ENCODE results near the gene HOXA13.

Gene HOXA13

GRCh38 chr7:27245798-27246691, 46.2 kb upstream of the HOXA13 start:
- H3K18ac ChIP-seq (ENCODE audit: low read length) = peak overlapping the region; percentile 77
- H4K8ac ChIP-seq (ENCODE audit: low read depth, low read length) = no peak overlapping the region
- peak overlapping the region; percentile 88 for H3K56ac ChIP-seq (ENCODE audit: low read length)
- H4K5ac ChIP-seq (ENCODE audit: low read length) = no peak overlapping the region
- peak overlapping the region; percentile 87 for H3K4ac ChIP-seq (ENCODE audit: low read depth, low read length)
- peak overlapping the region; percentile 88 for H3K4me2 ChIP-seq (ENCODE audit: low read length)
- no peak overlapping the region for H2AK5ac ChIP-seq (ENCODE audit: low read length)
- H3K4me1 ChIP-seq (ENCODE audit: control insufficient read depth, low read depth, low read length) = peaks cover 17% of the 10 kb centered on the region
- peak overlapping the region; percentile 32 for H2BK5ac ChIP-seq (ENCODE audit: low read length)
- peak overlapping the region; percentile 95 for H3K9ac ChIP-seq (ENCODE audit: low read length)
- H2BK15ac ChIP-seq (replicated peaks; ENCODE audit: low read depth) = no peak overlapping the region
- no peak overlapping the region for H3K4me3 ChIP-seq (ENCODE audit: low read length)
- H3K23ac ChIP-seq (ENCODE audit: low read length) = no peak overlapping the region
- no peaks in the 10 kb centered on the region for H3K36me3 ChIP-seq (ENCODE audit: control insufficient read depth, insufficient read depth, low read length)
- H2BK120ac ChIP-seq (ENCODE audit: low read depth, low read length) = no peak overlapping the region
- H3K79me2 ChIP-seq (ENCODE audit: control insufficient read depth, insufficient read depth, low read length) = peaks cover 43% of the 10 kb centered on the region
- peaks cover 4% of the 10 kb centered on the region for H3K27me3 ChIP-seq (ENCODE audit: insufficient read depth, low read length, poor library complexity)
- peak; percentile 70 for DNase-seq
- peaks cover 9% of the 10 kb centered on the region for H3K79me1 ChIP-seq (ENCODE audit: low read length)
- no peak overlapping the region for H3K27ac ChIP-seq (ENCODE audit: low read depth, low read length)
- no CpG with 5 or more reads among the region's 90 CpGs for WGBS (ENCODE audit: extremely low coverage, insufficient coverage, low lambda C conversion rate)

- H3K18ac ChIP-seq (ENCODE audit: low read length) = peak overlapping the region; percentile 12
- H3K56ac ChIP-seq (ENCODE audit: low read length) = peak overlapping the region; percentile 88
- H3K36me3 ChIP-seq (ENCODE audit: control insufficient read depth, insufficient read depth, low read length) = no peaks in the 10 kb centered on the region
- no peak overlapping the region for H2AK5ac ChIP-seq (ENCODE audit: low read length)
- H3K4ac ChIP-seq (ENCODE audit: low read depth, low read length) = peak overlapping the region; percentile 26
- H4K5ac ChIP-seq (ENCODE audit: low read length) = no peak overlapping the region
- H3K79me2 ChIP-seq (ENCODE audit: control insufficient read depth, insufficient read depth, low read length) = peaks cover 50% of the 10 kb centered on the region
- H3K4me3 ChIP-seq (ENCODE audit: low read length) = peak overlapping the region; percentile 54
- H3K27me3 ChIP-seq (ENCODE audit: insufficient read depth, low read length, poor library complexity) = peaks cover 2% of the 10 kb centered on the region
- H3K9ac ChIP-seq (ENCODE audit: low read length) = peak overlapping the region; percentile 95
- H3K27ac ChIP-seq (ENCODE audit: low read depth, low read length) = no peak overlapping the region
- H3K23ac ChIP-seq (ENCODE audit: low read length) = peak overlapping the region; percentile 32
- H3K4me2 ChIP-seq (ENCODE audit: low read length) = peak overlapping the region; percentile 88
- peak overlapping the region; percentile 29 for H2BK5ac ChIP-seq (ENCODE audit: low read length)
- no CpG with 5 or more reads among the region's 37 CpGs for WGBS (ENCODE audit: extremely low coverage, insufficient coverage, low lambda C conversion rate)
- H4K8ac ChIP-seq (ENCODE audit: low read depth, low read length) = no peak overlapping the region
- H3K4me1 ChIP-seq (ENCODE audit: control insufficient read depth, low read depth, low read length) = peaks cover 14% of the 10 kb centered on the region
- H3K79me1 ChIP-seq (ENCODE audit: low read length) = peaks cover 9% of the 10 kb centered on the region
- H2BK15ac ChIP-seq (replicated peaks; ENCODE audit: low read depth) = no peak overlapping the region
- peak; percentile 54 for DNase-seq
- H2BK120ac ChIP-seq (ENCODE audit: low read depth, low read length) = no peak overlapping the region
These were observed 45.4 kb upstream of the HOXA13 start for GRCh38 chr7:27245124-27245797.

- no CpG with 5 or more reads among the region's 18 CpGs for WGBS (ENCODE audit: extremely low coverage, insufficient coverage, low lambda C conversion rate)
- Histone ChIP-seq H3K4me3 (ENCODE audit: low read length) (peak overlapping the region; percentile 54), H2BK5ac (ENCODE audit: low read length) (peak overlapping the region; percentile 29)
These were observed 44.7 kb upstream of the HOXA13 start for GRCh38 chr7:27244488-27245123.

GRCh38 chr7:27243340-27244163, 43.7 kb upstream of the HOXA13 start:
- Histone ChIP-seq H3K79me2 (ENCODE audit: control insufficient read depth, insufficient read depth, low read length) (peaks cover 59% of the 10 kb centered on the region), H2AK5ac (ENCODE audit: low read length) (no peak overlapping the region), H3K4ac (ENCODE audit: low read depth, low read length) (peak overlapping the region; percentile 89), H3K27me3 (ENCODE audit: insufficient read depth, low read length, poor library complexity) (no peaks in the 10 kb centered on the region), H3K36me3 (ENCODE audit: control insufficient read depth, insufficient read depth, low read length) (no peaks in the 10 kb centered on the region), H2BK15ac (replicated peaks; ENCODE audit: low read depth) (no peak overlapping the region), H3K4me3 (ENCODE audit: low read length) (peak overlapping the region; percentile 54), H3K4me2 (ENCODE audit: low read length) (peak overlapping the region; percentile 88), H3K27ac (ENCODE audit: low read depth, low read length) (peak overlapping the region; percentile 74), H4K8ac (ENCODE audit: low read depth, low read length) (no peak overlapping the region), H3K79me1 (ENCODE audit: low read length) (peaks cover 9% of the 10 kb centered on the region), H4K5ac (ENCODE audit: low read length) (no peak overlapping the region), H3K56ac (ENCODE audit: low read length) (peak overlapping the region; percentile 92), H3K18ac (ENCODE audit: low read length) (peak overlapping the region; percentile 28), H2BK5ac (ENCODE audit: low read length) (peak overlapping the region; percentile 96), H3K9ac (ENCODE audit: low read length) (peak overlapping the region; percentile 95), H2BK120ac (ENCODE audit: low read depth, low read length) (no peak overlapping the region), H3K23ac (ENCODE audit: low read length) (peak overlapping the region; percentile 90), H3K4me1 (ENCODE audit: control insufficient read depth, low read depth, low read length) (peaks cover 9% of the 10 kb centered on the region)
- WGBS (ENCODE audit: extremely low coverage, insufficient coverage, low lambda C conversion rate) = no CpG with 5 or more reads among the region's 43 CpGs
- DNase-seq = peak; percentile 69

More at GRCh38 chr7:27244488-27245123, 44.7 kb upstream of the HOXA13 start:
- peak overlapping the region; percentile 88 for H3K4me2 ChIP-seq (ENCODE audit: low read length)
- DNase-seq = peak; percentile 39
- H2AK5ac ChIP-seq (ENCODE audit: low read length) = peak overlapping the region; percentile 31
- no peak overlapping the region for H3K4ac ChIP-seq (ENCODE audit: low read depth, low read length)
- H2BK15ac ChIP-seq (replicated peaks; ENCODE audit: low read depth) = no peak overlapping the region
- peaks cover 11% of the 10 kb centered on the region for H3K4me1 ChIP-seq (ENCODE audit: control insufficient read depth, low read depth, low read length)
- peak overlapping the region; percentile 48 for H3K23ac ChIP-seq (ENCODE audit: low read length)
- H3K36me3 ChIP-seq (ENCODE audit: control insufficient read depth, insufficient read depth, low read length) = no peaks in the 10 kb centered on the region
- H3K79me1 ChIP-seq (ENCODE audit: low read length) = peaks cover 9% of the 10 kb centered on the region
- H4K5ac ChIP-seq (ENCODE audit: low read length) = no peak overlapping the region
- H3K27ac ChIP-seq (ENCODE audit: low read depth, low read length) = no peak overlapping the region
- peak overlapping the region; percentile 95 for H3K9ac ChIP-seq (ENCODE audit: low read length)
- H3K79me2 ChIP-seq (ENCODE audit: control insufficient read depth, insufficient read depth, low read length) = peaks cover 54% of the 10 kb centered on the region
- H3K18ac ChIP-seq (ENCODE audit: low read length) = no peak overlapping the region
- H4K8ac ChIP-seq (ENCODE audit: low read depth, low read length) = no peak overlapping the region
- no peaks in the 10 kb centered on the region for H3K27me3 ChIP-seq (ENCODE audit: insufficient read depth, low read length, poor library complexity)
- peak overlapping the region; percentile 88 for H3K56ac ChIP-seq (ENCODE audit: low read length)
- H2BK120ac ChIP-seq (ENCODE audit: low read depth, low read length) = no peak overlapping the region
